ENCODE data around the gene SLC35G4.

DNA sequence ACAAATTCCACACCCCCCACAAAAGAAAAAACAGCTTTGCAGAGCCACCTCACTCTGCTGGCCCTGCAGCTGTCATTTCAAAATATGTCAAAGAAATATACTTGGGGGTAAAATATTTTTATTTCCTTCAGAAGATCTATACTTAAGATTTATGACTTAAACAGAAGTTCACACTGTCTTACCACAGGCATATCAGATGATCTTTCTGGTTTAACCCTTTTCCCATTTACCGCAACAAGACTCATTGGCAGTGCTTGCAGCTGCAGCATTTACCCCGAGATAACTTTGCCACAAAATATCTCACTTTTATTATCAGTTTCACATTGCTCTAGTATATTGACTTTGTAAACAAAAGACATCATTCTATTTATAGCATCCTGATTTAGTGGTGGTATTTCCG is 21.6 kb upstream of the SLC35G4 start:
- TF ChIP-seq, protein P1, sequence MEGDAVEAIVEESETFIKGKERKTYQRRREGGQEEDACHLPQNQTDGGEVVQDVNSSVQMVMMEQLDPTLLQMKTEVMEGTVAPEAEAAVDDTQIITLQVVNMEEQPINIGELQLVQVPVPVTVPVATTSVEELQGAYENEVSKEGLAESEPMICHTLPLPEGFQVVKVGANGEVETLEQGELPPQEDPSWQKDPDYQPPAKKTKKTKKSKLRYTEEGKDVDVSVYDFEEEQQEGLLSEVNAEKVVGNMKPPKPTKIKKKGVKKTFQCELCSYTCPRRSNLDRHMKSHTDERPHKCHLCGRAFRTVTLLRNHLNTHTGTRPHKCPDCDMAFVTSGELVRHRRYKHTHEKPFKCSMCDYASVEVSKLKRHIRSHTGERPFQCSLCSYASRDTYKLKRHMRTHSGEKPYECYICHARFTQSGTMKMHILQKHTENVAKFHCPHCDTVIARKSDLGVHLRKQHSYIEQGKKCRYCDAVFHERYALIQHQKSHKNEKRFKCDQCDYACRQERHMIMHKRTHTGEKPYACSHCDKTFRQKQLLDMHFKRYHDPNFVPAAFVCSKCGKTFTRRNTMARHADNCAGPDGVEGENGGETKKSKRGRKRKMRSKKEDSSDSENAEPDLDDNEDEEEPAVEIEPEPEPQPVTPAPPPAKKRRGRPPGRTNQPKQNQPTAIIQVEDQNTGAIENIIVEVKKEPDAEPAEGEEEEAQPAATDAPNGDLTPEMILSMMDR (conservative IDR thresholded peaks at IDR 0.05; ENCODE audit: low read length) = no peak
- no peak for TF ChIP-seq EZH2phosphoT487 (IDR thresholded peaks at IDR 0.05; ENCODE audit: borderline replicate concordance, low read depth, low read length)

All from OCI-LY7 (cell line).